KBM-7 (cell line): ENCODE measurements around the gene MRPL38.

Experiments
- DNase-seq: peaks from one replicate; pipeline ENCODE4 v3.0.0-alpha.2; 2015
- in situ Hi-C: fragments of 300-500 bp; cut with MboI; formaldehyde crosslinking; loops from 2 replicates; pipeline ENCODE4 v1.14.3; 2020; ENCODE audit warnings: low sequenced_read_pairs, low pct_unique_long_range_greater_than_20kb, mixed read lengths

Gene MRPL38

DNA sequence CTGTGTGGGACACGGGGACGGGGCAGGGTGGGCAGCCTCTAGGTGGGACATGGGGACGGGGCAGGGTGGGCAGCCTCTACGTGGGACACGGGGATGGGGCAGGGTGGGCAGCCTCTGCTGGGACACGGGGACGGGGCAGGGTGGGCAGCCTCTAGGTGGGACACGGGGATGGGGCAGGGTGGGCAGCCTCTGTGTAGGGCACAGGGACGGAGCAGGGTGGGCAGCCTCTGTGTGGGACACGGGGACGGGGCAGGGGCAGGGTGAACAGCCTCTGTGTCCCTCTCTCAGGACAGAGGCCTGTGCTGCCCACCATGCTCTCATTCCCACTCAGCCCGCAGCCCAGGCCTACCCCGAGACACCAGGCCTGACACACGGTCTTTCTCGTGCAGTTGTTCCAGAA lies 16.9 kb upstream of the MRPL38 start:
- in situ Hi-C loops, result no loop called here
- DNase-seq, result no peak

GRCh38 chr17:75920045-75920560 lies 15.4 kb upstream of the MRPL38 start:
- no peak for DNase-seq
- in situ Hi-C loops, result no loop called here

- in situ Hi-C loops, result no loop called here
- no peak for DNase-seq
Measured at GRCh38 chr17:75919611-75920010, 14.9 kb upstream of the MRPL38 start.

GRCh38 chr17:75917917-75918445 lies 13.3 kb upstream of the MRPL38 start:
- in situ Hi-C loops, result no loop called here
- no peak for DNase-seq

DNA sequence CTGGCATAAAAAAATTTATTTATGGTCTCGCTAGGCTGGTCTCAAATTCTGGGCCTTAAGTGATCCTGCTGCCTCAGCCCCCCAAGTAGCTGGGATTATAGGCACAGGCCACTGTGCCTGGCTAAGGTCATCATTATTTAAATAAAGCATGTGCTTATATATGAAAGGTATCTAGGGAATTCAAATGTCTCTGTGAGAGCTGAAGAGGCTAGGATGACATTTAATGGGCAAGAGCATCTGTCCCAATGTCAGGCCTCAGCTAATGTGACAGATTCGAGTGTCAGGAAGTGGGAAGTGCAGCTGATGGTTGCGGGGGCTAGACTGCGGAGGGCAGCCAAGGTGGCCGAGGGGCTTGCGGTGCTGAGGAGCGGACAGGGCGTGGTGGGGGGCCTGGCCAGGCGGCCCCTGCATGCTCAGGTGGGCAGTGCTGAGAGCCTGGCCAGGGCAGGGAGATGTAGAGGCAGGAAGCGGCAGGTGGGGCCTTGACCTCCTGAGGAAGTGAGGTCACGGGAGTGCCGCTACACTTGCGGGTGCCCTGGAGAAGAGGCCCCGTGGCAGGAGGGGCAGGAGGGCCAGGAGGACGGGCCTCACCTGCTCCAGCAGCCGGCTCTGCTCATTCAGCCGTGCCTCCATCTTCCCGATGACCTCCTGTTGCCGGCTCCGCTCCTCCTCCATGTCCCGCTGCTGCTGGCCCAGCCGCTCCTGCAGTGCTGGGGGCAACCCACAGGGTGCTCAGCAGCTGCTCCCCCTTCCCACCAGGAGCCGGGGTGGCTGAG lies 12.6 kb upstream of the MRPL38 start:
- no peak for DNase-seq
- in situ Hi-C loops, result no loop called here

GRCh38 chr17:75915268-75915667 lies 10.6 kb upstream of the MRPL38 start:
- in situ Hi-C loops, result no loop called here
- DNase-seq, result no peak

DNA sequence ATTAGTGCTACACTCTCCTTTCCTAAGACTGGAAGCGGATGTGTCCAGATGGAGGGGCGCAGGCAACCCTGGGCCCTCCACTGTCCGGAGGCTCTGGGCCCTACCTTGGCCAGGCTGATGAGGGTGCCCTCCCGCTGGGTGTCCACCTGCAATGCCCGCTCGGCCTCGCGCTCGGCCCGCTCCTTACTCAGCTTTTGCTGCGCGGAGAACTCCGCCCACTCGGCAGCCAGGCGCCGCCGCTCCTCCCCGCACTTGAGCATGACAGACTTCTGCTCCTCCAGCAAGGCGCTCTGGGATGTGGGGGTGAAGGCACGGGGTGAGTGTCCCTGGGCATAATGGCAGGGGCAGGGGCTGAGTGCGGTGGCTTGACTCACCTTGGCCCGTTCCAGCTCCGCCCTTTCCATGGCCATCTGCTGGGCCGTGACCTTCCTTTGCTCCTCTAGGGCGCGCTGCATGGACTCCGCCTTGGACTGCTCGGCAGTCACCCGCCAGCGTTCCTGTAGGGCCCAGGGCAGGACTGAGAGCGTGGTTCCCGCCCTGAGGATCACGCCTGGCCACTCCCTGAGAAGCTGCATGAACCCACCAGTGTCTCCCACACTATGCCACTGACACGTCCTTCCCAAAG lies 10.1 kb upstream of the MRPL38 start:
- no peak for DNase-seq
- in situ Hi-C loops, result no loop called here

DNA sequence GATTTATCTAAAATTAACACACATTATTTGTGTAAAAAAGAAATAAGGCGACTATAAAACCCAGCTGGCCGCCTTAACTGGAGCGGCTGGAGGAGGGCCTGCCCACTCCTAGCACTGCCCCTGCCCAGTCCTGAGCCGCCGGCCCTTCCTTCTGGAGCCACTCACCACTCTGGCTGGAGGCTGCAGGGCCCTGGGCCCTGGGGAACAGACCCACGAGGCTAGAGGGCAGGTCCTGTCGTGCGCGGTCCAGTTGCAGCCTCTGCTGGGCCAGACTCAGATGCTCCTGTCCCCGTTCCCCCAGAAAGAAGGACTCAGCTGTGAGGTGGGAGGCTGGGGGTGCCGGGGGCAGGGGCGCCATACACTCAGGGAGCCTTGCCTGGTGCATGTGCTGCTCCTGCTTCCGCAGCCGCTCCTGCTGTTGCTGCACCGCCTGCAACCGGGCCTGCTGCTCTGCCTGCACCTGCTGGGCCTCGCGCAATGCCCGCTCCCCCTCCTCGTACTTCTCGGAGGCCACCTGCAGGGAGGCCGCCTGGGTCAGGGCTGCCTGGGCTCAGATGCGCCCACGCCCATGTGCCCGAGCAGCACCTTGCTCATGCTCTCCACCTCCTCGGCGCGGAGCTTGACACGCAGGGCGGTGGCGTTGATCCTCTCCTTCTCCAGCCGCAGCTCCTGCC lies 9.0 kb upstream of the MRPL38 start:
- in situ Hi-C loops, result no loop called here

DNA sequence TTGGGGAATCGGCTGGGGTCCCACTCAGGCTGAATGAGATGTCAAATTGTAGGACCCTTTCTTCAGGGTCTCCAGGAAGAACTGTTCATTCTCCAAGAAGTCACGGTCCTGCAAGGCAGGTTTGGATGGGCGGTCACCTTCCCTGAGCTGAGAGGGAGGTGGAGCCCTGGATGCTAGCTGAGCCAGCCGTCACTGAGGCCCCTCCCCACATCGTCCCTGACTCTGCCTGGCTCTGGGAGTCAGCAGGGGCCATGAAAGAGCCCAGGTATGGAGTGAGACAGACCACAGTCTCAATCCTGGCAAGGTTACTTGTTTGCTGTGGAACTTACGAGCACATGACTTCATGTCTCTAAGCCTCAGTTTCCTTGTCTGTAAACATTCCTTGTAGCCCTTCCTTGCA lies 6.0 kb upstream of the MRPL38 start:
- in situ Hi-C loops, result no loop called here
- no peak for DNase-seq

More for the DNA sequence above, 9.0 kb upstream of the MRPL38 start:
- no peak for DNase-seq

- in situ Hi-C loops, result no loop called here
- DNase-seq, result no peak
Measured at GRCh38 chr17:75909812-75910274, 5.2 kb upstream of the MRPL38 start.

- no peak for DNase-seq
- in situ Hi-C loops, result no loop called here
Measured at GRCh38 chr17:75909051-75909811, 4.5 kb upstream of the MRPL38 start.

DNA sequence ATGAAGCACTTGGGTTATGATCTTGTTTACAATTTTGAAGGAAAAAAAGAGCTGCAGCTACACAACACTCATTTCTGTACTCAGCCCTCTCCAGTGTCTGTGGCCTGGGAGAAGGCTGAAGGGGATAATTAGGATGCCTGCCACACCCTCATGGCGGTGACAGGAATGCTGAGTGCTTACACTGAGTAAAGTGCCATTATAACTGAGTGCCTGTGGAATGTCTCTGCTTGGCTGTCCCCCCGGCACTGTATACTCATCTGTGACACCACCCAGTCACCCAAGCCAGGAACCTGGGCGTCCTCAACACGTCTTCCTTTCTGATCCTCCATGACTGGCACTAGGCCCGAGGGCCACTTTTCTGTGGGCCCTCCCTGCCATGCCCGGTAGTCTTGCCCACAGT lies 3.5 kb upstream of the MRPL38 start:
- no peak for DNase-seq
- in situ Hi-C loops, result no loop called here

DNA sequence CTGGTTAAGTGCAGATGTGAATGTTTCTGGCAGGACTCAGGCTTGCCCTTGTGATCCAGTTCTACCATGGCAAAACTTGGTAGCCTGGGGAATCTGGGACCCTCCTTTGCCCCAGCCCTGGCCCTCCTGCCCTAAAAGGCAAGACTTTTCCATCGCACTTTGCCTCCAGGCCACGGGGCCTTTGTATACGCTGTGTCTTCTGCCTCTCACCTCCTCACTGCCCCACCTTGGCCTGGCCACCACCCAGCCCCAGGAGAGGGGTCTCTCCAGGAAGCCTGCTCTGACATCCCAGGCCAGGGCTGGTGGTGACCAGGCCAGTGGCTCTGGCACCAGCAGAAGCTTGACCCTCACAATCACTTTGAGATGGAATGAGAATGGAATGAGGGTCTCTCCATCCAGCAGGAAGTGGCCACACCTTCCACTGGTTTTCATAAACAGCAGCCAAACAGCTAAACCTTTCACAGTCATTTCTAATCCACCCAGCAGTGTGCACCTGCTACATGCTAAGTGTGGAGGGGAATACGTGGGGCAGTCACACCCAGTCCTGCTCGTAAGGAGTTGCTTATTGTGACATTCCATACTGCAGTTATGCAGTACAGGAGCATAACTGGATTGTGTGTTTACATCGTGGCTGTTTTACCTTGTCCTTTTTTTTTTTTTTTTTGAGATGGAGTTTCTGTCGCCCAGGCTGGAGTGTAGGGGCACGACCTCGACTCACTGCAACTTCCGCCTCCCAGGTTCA lies 1.6 kb upstream of the MRPL38 start:
- no peak for DNase-seq
- in situ Hi-C loops, result no loop called here

GRCh38 chr17:75902406-75902805 lies 2.3 kb downstream of the MRPL38 start:
- DNase-seq, result no peak
- in situ Hi-C loops, result no loop called here

DNA sequence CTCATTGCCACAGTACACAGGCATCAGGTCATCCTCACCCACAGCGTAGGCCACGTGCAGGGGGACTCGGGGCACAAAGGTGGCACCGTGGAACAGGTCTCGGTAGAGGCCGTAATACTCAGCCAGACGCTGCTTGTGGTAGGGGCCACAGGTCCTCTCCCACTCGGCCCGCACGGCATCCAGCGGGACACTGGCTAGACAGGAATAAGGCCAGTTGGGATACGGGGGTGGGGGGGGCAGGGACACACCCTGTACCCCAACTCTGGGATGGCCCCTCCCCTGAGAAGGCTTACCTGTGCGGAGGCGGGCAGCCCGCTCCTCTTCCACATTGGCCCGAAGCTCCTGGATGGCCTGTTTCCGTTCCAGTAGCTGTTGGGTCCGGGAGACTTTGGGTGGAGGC lies 3.0 kb downstream of the MRPL38 start:
- DNase-seq, result no peak
- in situ Hi-C loops, result no loop called here

GRCh38 chr17:75900691-75901533 lies 3.8 kb downstream of the MRPL38 start:
- DNase-seq, result no peak
- in situ Hi-C loops, result no loop called here

DNA sequence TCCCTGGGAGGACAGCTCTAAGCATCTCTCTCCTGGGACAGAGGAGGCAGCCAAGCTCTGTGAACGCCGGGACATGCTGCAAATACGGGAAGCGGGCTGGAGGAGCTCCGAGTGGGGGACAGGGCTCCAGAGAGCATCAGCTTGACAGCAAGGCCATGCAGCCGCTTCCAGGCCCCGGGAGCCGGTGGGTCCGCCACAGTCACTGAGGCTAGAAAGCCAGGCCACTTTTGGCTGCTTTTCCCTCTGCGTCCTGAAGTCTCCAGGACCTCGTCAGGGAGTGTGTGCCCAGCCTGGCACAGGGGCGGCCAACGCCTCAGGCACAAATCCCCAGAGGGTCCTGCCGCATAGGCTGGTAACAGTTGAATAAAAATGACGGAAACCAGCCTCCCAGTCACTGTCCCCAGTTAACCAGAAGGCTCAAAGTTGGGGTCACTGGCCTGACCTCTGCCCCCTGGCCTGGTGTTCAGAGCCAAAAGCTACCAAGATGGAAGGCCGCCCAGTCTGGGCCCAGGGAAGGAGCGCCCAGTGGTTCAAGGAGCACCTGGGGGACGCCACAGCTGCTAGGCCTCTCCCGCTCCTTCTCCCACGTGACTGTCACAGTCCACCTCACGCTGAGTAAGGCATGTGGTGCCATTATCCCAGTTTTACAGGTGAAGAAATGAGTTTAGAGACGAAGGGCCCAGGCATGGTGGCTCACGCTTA lies 4.8 kb downstream of the MRPL38 start:
- in situ Hi-C loops, result no loop called here
- DNase-seq, result no peak
